Measurements from ENCODE around the gene ETDA. TPM values are rescaled to one million over a fixed set of nuclear protein-coding genes. Genes with fewer than 3 reads are reported as not detected.

Gene ETDA
- total RNA-seq, 1 experiment from 2014 or later = not detected

- no peak for TF ChIP-seq CTCF (IDR thresholded peaks at IDR 0.05; ENCODE audit: unreplicated experiment)
- BruUV-seq (replicated peaks) = no TSS peak
- Mint-ChIP-seq H3K36me3 (ENCODE audit: insufficient read depth, unreplicated experiment) (peaks cover 13% of the 10 kb centered on the region), H3K4me1 (ENCODE audit: insufficient read depth, unreplicated experiment) (no peaks in the 10 kb centered on the region), H3K27ac (ENCODE audit: low read depth, unreplicated experiment) (no peak overlapping the region), H3K9me3 (ENCODE audit: unreplicated experiment) (no peaks in the 10 kb centered on the region), H3K27me3 (ENCODE audit: insufficient read depth, unreplicated experiment) (no peaks in the 10 kb centered on the region), H3K4me3 (ENCODE audit: unreplicated experiment) (no peak overlapping the region)
- intact Hi-C loops (cut with micrococcal nuclease) = no loop called here
- CTCF ChIA-PET = no interaction called here
- POLR2A ChIA-PET = no interaction called here
- DNase-seq (ENCODE audit: unreplicated experiment) = no peak
Observed at GRCh38 chrX:135295944-135296305, 44.1 kb downstream of the ETDA start.

- TF ChIP-seq CTCF (IDR thresholded peaks at IDR 0.05; ENCODE audit: unreplicated experiment) = no peak
- DNase-seq (ENCODE audit: unreplicated experiment) = no peak
- Mint-ChIP-seq H3K27me3 (ENCODE audit: insufficient read depth, unreplicated experiment) (peaks cover 16% of the 10 kb centered on the region), H3K4me1 (ENCODE audit: insufficient read depth, unreplicated experiment) (no peaks in the 10 kb centered on the region), H3K27ac (ENCODE audit: low read depth, unreplicated experiment) (no peak overlapping the region), H3K36me3 (ENCODE audit: insufficient read depth, unreplicated experiment) (no peaks in the 10 kb centered on the region), H3K4me3 (ENCODE audit: unreplicated experiment) (no peak overlapping the region), H3K9me3 (ENCODE audit: unreplicated experiment) (no peaks in the 10 kb centered on the region)
- intact Hi-C loops (cut with micrococcal nuclease) = no loop called here
- ChIA-PET CTCF (no interaction called here), POLR2A (no interaction called here)
- no TSS peak for BruUV-seq (replicated peaks)
Observed at GRCh38 chrX:135302269-135302873, 50.5 kb downstream of the ETDA start.

Other genes with a start within 250 kb of the ETDA start
- gene RTL8B, start 229.5 kb upstream of the ETDA start, total RNA-seq (2022) = 2.2 and 2.7 TPM in 2 replicates
- gene RTL8C, start 219.7 kb upstream of the ETDA start, total RNA-seq (2022) = 44.2 and 57.3 TPM in 2 replicates
- gene RTL8A, start 199.9 kb upstream of the ETDA start, total RNA-seq (2022) = 45.2 and 52.7 TPM in 2 replicates
- 0.12 and 0.15 TPM in 2 replicates for gene SMIM10L2B, start 153.3 kb upstream of the ETDA start, total RNA-seq (2022)
- not detected in 2 replicates for gene ETDB, start 131.5 kb upstream of the ETDA start, total RNA-seq (2022)
- gene CT55, start 80.7 kb upstream of the ETDA start, total RNA-seq (2022) = not detected in 2 replicates
- gene ETDC, start 57.4 kb downstream of the ETDA start, total RNA-seq (2022) = not detected in 2 replicates
- gene ZNF75D, start 92.0 kb downstream of the ETDA start, total RNA-seq (2022) = 4.9 and 5.4 TPM in 2 replicates
- 6.2 and 7.6 TPM in 2 replicates for gene ZNF449, start 92.7 kb downstream of the ETDA start, total RNA-seq (2022)
- 0.16 and 0.20 TPM in 2 replicates for gene SMIM10L2A, start 169.9 kb downstream of the ETDA start, total RNA-seq (2022)

Data from MCF 10A (cell line).